Trophoblast cell (in vitro differentiated cells and primary cell): ENCODE measurements around the gene CCR6.
A peak's percentile ranks its signal among the peaks of the same experiment; 100 is the strongest.

Experiments
- DNase-seq, 2 donors: peaks; one replicate each; pipeline ENCODE4 v3.0.0-alpha.2; 2016
- H2AFZ ChIP-seq: 2 replicates; pipeline ENCODE4 v1.6.1; 2013; ENCODE audit warnings: low read length, moderate library complexity, mild to moderate bottlenecking; ENCODE audit not compliant: insufficient read depth, poor library complexity
- H2AK5ac ChIP-seq: 2 replicates; pipeline ENCODE4 v1.6.1; 2013; ENCODE audit warnings: mild to moderate bottlenecking, low read length
- H2BK120ac ChIP-seq: 2 replicates; pipeline ENCODE4 v1.6.1; 2013; ENCODE audit warnings: low read length, mild to moderate bottlenecking, moderate library complexity; ENCODE audit not compliant: insufficient read depth, poor library complexity
- H2BK12ac ChIP-seq: 2 replicates; pipeline ENCODE4 v1.6.1; 2013; ENCODE audit warnings: mild to moderate bottlenecking, low read length, moderate library complexity
- H2BK5ac ChIP-seq: 2 replicates; pipeline ENCODE4 v1.6.1; 2013; ENCODE audit warnings: low read length, low read depth, moderate library complexity, mild to moderate bottlenecking; ENCODE audit not compliant: poor library complexity
- H3K14ac ChIP-seq: 2 replicates; pipeline ENCODE4 v1.6.1; 2013; ENCODE audit warnings: mild to moderate bottlenecking, low read length
- H3K18ac ChIP-seq: 2 replicates; pipeline ENCODE4 v1.6.1; 2013; ENCODE audit warnings: mild to moderate bottlenecking, low read length
- H3K23ac ChIP-seq: 2 replicates; pipeline ENCODE4 v1.6.1; 2013; ENCODE audit warnings: low read length
- H3K27ac ChIP-seq: 2 replicates; pipeline ENCODE4 v1.5.1; 2013; ENCODE audit warnings: low read depth, mild to moderate bottlenecking, inconsistent platforms, low read length, moderate library complexity
- H3K27me3 ChIP-seq: 2 replicates; pipeline ENCODE4 v1.6.1; 2013; ENCODE audit warnings: inconsistent platforms, mild to moderate bottlenecking, low read length, moderate library complexity; ENCODE audit not compliant: insufficient read depth
- H3K36me3 ChIP-seq, 2 experiments: 1 replicate in 1 of 2; 2 replicates in 1 of 2; pipeline ENCODE4 v1.6.1; 2013; ENCODE audit warnings: low read length in 2 of 2, mild to moderate bottlenecking in 2 of 2, moderate library complexity in 1 of 2; ENCODE audit not compliant: insufficient read depth in 2 of 2, control insufficient read depth in 1 of 2
- H3K4ac ChIP-seq: 2 replicates; pipeline ENCODE4 v1.6.1; 2013; ENCODE audit warnings: low read depth, mild to moderate bottlenecking, low read length, moderate library complexity
- H3K4me1 ChIP-seq, 2 experiments: 1 replicate in 1 of 2; 2 replicates in 1 of 2; pipeline ENCODE4 v1.6.1; 2013; ENCODE audit warnings: low read length in 2 of 2, mild to moderate bottlenecking in 2 of 2, moderate library complexity in 1 of 2; ENCODE audit not compliant: insufficient read depth in 2 of 2, control insufficient read depth in 1 of 2
- H3K4me2 ChIP-seq: 2 replicates; pipeline ENCODE4 v1.6.1; 2013; ENCODE audit warnings: inconsistent platforms, mild to moderate bottlenecking, low read length, moderate library complexity
- H3K4me3 ChIP-seq: 2 replicates; pipeline ENCODE4 v1.5.1; 2013; ENCODE audit warnings: mild to moderate bottlenecking, low read depth, low read length, inconsistent platforms
- H3K79me1 ChIP-seq: one replicate; pipeline ENCODE4 v1.6.1; 2013; ENCODE audit warnings: low read length
- H3K79me2 ChIP-seq: 2 replicates; pipeline ENCODE4 v1.6.1; 2013; ENCODE audit warnings: low read length, mild to moderate bottlenecking; ENCODE audit not compliant: control insufficient read depth, insufficient read depth, poor library complexity
- H3K9ac ChIP-seq: 2 replicates; pipeline ENCODE4 v1.6.1; 2013; ENCODE audit warnings: mild to moderate bottlenecking, low read length
- H3K9me3 ChIP-seq: 2 replicates; pipeline ENCODE4 v1.6.1; 2013; ENCODE audit warnings: low read depth, mild to moderate bottlenecking, control low read depth, inconsistent platforms, low read length; ENCODE audit not compliant: insufficient read depth
- H4K12ac ChIP-seq: 2 replicates; pipeline ENCODE4 v1.6.1; 2013; ENCODE audit warnings: low read depth, mild to moderate bottlenecking, low read length, moderate library complexity
- H4K8ac ChIP-seq: 2 replicates; pipeline ENCODE4 v1.6.1; 2013; ENCODE audit warnings: low read depth, mild to moderate bottlenecking, low read length, moderate library complexity
- H4K91ac ChIP-seq: one replicate; pipeline ENCODE4 v1.6.1; 2013; ENCODE audit warnings: low read depth, mild to moderate bottlenecking, low read length, moderate library complexity
- WGBS: extraction: QIAGEN DNeasy Blood & Tissue Kit; methylation state at CpG from one replicate; pipeline ENCODE4 v1.1.7; 2013; ENCODE audit warnings: missing lambda C conversion rate; ENCODE audit not compliant: insufficient read length, insufficient coverage; ENCODE audit errors: extremely low coverage; 5-methylcytosine and 5-hydroxymethylcytosine counted together

CCR6 gene

DNA sequence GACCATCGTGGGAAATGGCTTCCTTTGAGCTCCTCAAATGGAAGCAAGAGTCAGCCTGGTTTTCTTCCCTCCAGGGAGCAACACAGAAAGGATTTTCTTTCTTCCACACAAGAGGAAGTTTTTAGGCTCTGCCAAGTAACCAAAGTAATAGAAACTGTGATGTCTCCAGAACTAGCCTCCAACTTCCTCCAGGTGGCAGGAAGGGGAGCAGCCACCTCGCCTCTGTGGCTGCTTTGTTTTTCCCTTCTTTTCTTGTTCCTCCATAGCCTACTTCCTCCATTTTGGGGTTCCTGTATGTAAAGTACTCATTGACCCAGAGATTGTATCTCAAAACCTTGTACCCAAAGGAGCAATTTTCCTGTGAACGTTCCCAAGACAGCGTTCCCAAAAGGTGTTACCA is 32.7 kb upstream of the CCR6 start:
- Histone ChIP-seq H4K12ac (no peak overlapping the region), H2BK12ac (no peak overlapping the region), H2AFZ (no peak overlapping the region), H3K14ac (no peak overlapping the region), H3K4me1 (peaks cover 2 to 3% of the 10 kb centered on the region in 2 experiments), H4K8ac (no peak overlapping the region), H3K79me1 (no peaks in the 10 kb centered on the region), H3K9me3 (peaks cover 5% of the 10 kb centered on the region), H3K27ac (no peak overlapping the region), H3K18ac (no peak overlapping the region), H3K36me3 (peaks cover 0 to 2% of the 10 kb centered on the region in 2 experiments), H3K9ac (no peak overlapping the region), H2BK5ac (no peak overlapping the region), H3K27me3 (no peaks in the 10 kb centered on the region), H3K23ac (no peak overlapping the region), H2AK5ac (no peak overlapping the region), H3K79me2 (peaks cover 1% of the 10 kb centered on the region), H3K4me3 (no peak overlapping the region), H4K91ac (no peak overlapping the region), H3K4ac (no peak overlapping the region), H2BK120ac (no peak overlapping the region), H3K4me2 (no peak overlapping the region)
- no CpG with 5 or more reads among the region's 4 CpGs for WGBS
- DNase-seq = no peak

DNA sequence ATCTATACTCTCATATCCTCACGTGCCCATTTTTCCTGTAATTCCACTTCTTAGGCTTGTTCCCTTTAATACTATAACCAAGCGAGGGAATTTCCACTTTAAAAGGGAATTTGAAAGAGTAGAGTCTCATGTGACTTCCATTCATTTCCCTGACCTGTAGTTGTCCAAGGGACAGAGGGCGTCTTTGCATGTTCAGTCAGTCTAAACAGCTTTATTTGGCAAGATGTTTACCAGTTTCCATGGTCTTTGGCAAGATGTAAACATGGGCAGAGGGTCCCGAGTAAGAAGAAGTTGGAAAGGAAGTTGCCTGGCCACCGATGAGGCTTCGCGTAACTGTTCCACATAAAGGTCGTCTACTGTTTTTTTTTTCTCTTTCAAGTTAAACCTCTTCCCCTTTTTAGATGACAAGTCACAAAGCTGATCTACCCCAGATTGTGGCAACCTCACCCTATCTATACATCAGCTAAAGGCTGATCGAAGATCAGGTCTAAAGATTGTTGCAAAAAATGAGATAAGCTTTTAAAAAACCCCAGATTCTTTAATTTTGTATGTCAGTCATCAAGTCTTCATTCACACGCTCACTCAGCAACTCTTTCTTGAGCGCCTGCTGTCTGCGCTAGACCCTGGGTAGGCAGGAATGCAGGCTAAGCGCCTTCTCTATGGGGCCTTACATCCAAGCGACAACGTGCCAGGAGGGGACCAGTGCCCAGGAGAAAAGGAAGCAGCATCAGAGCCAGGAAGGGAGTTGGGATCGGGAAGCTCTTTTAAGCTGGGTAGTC is 31.7 kb upstream of the CCR6 start:
- peak in 1 of 2 donors; percentile 29 for DNase-seq
- Histone ChIP-seq H3K27me3 (no peaks in the 10 kb centered on the region), H2BK12ac (no peak overlapping the region), H2AFZ (no peak overlapping the region), H3K36me3 (peaks cover 0 to 2% of the 10 kb centered on the region in 2 experiments), H3K9ac (no peak overlapping the region), H4K91ac (no peak overlapping the region), H3K14ac (no peak overlapping the region), H4K8ac (no peak overlapping the region), H3K4ac (no peak overlapping the region), H3K23ac (no peak overlapping the region), H3K4me2 (no peak overlapping the region), H3K79me1 (no peaks in the 10 kb centered on the region), H2AK5ac (no peak overlapping the region), H4K12ac (no peak overlapping the region), H3K9me3 (peaks cover 5% of the 10 kb centered on the region), H3K4me3 (no peak overlapping the region), H3K79me2 (peaks cover 1% of the 10 kb centered on the region), H3K18ac (no peak overlapping the region), H3K4me1 (peaks cover 2 to 3% of the 10 kb centered on the region in 2 experiments), H2BK5ac (no peak overlapping the region), H2BK120ac (no peak overlapping the region), H3K27ac (no peak overlapping the region)
- WGBS = no CpG with 5 or more reads among the region's 16 CpGs

DNA sequence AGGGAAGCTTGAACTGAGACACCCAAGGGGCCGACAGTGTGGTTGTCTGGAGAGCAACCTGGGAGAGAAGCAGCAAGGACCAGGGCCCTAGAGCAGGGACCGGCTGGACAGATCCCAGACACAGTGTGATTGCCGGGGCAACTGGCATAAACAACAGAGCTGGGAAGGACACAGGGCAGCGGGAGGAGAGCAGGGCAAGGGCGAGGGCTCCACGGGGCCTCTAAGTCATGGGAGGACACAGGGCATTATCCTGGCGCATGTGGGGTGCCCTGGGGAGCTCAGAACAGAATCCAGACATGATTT is 31.1 kb upstream of the CCR6 start:
- no CpG with 5 or more reads among the region's 7 CpGs for WGBS
- no peak overlapping the region for H3K4me3 ChIP-seq
- no peak overlapping the region for H3K18ac ChIP-seq
- H3K27me3 ChIP-seq = no peaks in the 10 kb centered on the region
- H3K79me1 ChIP-seq = no peaks in the 10 kb centered on the region
- peaks cover 2% of the 10 kb centered on the region for H3K9me3 ChIP-seq
- DNase-seq = no peak
- no peak overlapping the region for H2AK5ac ChIP-seq
- no peak overlapping the region for H2BK12ac ChIP-seq
- no peak overlapping the region for H2AFZ ChIP-seq
- peaks cover 2 to 3% of the 10 kb centered on the region in 2 experiments for H3K4me1 ChIP-seq
- H3K4ac ChIP-seq = no peak overlapping the region
- H4K8ac ChIP-seq = no peak overlapping the region
- H3K4me2 ChIP-seq = no peak overlapping the region
- H3K27ac ChIP-seq = no peak overlapping the region
- H3K14ac ChIP-seq = no peak overlapping the region
- no peak overlapping the region for H3K9ac ChIP-seq
- H2BK5ac ChIP-seq = no peak overlapping the region
- no peak overlapping the region for H4K91ac ChIP-seq
- no peak overlapping the region for H2BK120ac ChIP-seq
- no peak overlapping the region for H4K12ac ChIP-seq
- peaks cover 0 to 2% of the 10 kb centered on the region in 2 experiments for H3K36me3 ChIP-seq
- H3K23ac ChIP-seq = no peak overlapping the region
- peaks cover 1% of the 10 kb centered on the region for H3K79me2 ChIP-seq

DNA sequence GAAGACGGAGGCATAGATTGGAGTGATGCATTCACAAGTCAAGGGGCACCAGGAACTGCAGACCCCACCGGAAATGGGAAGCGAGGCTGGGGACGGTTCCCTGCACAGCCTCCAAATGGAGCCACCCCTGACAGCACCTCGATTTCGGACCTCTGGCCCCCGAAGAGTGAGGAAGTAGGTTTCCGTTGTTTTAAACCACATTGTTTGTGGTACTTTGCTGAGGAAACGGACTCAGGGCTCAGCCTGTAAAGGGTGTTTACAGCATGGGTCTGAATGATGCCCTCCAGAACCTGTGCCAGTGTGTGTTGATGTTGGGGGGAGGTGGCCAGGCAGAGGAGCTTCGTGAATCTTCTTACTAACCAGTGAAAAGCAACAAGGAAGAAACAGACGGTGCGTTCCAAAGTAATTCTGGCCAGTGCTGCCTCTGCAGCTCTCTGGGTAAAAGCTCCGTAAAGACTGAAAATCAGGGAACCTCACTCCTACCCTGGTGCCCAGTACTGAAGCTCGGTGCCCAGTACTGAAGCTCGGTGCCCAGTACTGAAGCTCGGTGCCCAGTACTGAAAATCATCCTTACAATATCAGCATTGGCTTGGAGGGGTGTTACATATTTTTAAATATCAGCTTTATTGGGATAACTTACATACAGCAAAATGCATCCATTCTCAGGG is 30.1 kb upstream of the CCR6 start:
- no peak for DNase-seq
- Histone ChIP-seq H3K23ac (no peak overlapping the region), H3K4ac (no peak overlapping the region), H2AFZ (no peak overlapping the region), H2BK120ac (no peak overlapping the region), H3K18ac (no peak overlapping the region), H3K4me3 (no peak overlapping the region), H3K4me1 (peaks cover 2 to 3% of the 10 kb centered on the region in 2 experiments), H4K12ac (no peak overlapping the region), H3K79me2 (peaks cover 1% of the 10 kb centered on the region), H3K79me1 (no peaks in the 10 kb centered on the region), H2BK5ac (no peak overlapping the region), H3K9me3 (peaks cover 2% of the 10 kb centered on the region), H2BK12ac (no peak overlapping the region), H3K9ac (no peak overlapping the region), H3K36me3 (no peaks in the 10 kb centered on the region), H3K14ac (no peak overlapping the region), H3K4me2 (no peak overlapping the region), H3K27ac (no peak overlapping the region), H2AK5ac (no peak overlapping the region), H4K8ac (no peak overlapping the region), H3K27me3 (no peaks in the 10 kb centered on the region), H4K91ac (no peak overlapping the region)
- no CpG with 5 or more reads among the region's 16 CpGs for WGBS
